SKM-1 (cell line): ENCODE data around the gene STARD10.
"Not testable (repeated sequence)": the region's sequence is repeated elsewhere in the genome, so short reads cannot be mapped to it uniquely, and the experiment has no call there.

Experiments
- DNase-seq: peaks from one replicate; lab custom pipeline; 2025; ENCODE audit not compliant: unreplicated experiment; lab: John Stamatoyannopoulos, UW

Gene STARD10

GRCh38 chr11:72793425-72794367 lies at the start of gene STARD10:
Gene STARD10, minus strand, starts transcription at chr11:72794047. Its CDS starts 12,866 bp downstream, at chr11:72781181.
- DNase-seq = peak; percentile 93

GRCh38 chr11:72842653-72843330 lies 48.9 kb upstream of the STARD10 start:
- DNase-seq = no peak

GRCh38 chr11:72842126-72842525 lies 48.3 kb upstream of the STARD10 start:
- DNase-seq = no peak

- DNase-seq = no peak
Measured at GRCh38 chr11:72841397-72841796, 47.5 kb upstream of the STARD10 start.

GRCh38 chr11:72840780-72841179 lies 46.9 kb upstream of the STARD10 start:
- DNase-seq = no peak

GRCh38 chr11:72838691-72839305 lies 45.0 kb upstream of the STARD10 start:
- DNase-seq = no peak

- DNase-seq = no peak
Measured at GRCh38 chr11:72836111-72836510, 42.3 kb upstream of the STARD10 start.

- DNase-seq = no peak
Measured at GRCh38 chr11:72834905-72835304, 41.1 kb upstream of the STARD10 start.

- DNase-seq = no peak
Measured at GRCh38 chr11:72833811-72834493, 40.1 kb upstream of the STARD10 start.

- DNase-seq = no peak
Measured at GRCh38 chr11:72833083-72833733, 39.4 kb upstream of the STARD10 start.

GRCh38 chr11:72832301-72833082 lies 38.6 kb upstream of the STARD10 start:
- DNase-seq = no peak

- DNase-seq = peak; percentile 33
Measured at GRCh38 chr11:72831521-72832300, 37.9 kb upstream of the STARD10 start.

GRCh38 chr11:72829884-72830533 lies 36.2 kb upstream of the STARD10 start:
- DNase-seq = no peak

- no peak for DNase-seq
Measured at GRCh38 chr11:72829178-72829577, 35.3 kb upstream of the STARD10 start.

GRCh38 chr11:72828692-72829101 lies 34.9 kb upstream of the STARD10 start:
- no peak for DNase-seq

GRCh38 chr11:72828081-72828567 lies 34.3 kb upstream of the STARD10 start:
- DNase-seq = no peak

GRCh38 chr11:72827656-72828055 lies 33.8 kb upstream of the STARD10 start:
- DNase-seq = not testable (repeated sequence)

GRCh38 chr11:72826942-72827480 lies 33.2 kb upstream of the STARD10 start:
- no peak for DNase-seq
